ENCODE results near the gene HSPA9. TPM values are rescaled to one million over a fixed set of nuclear protein-coding genes. Genes with fewer than 3 reads are reported as not detected.

The HSPA9 gene
- total RNA-seq, 4 donors from 2014 or later: 128 to 254 (median 154) TPM

DNA sequence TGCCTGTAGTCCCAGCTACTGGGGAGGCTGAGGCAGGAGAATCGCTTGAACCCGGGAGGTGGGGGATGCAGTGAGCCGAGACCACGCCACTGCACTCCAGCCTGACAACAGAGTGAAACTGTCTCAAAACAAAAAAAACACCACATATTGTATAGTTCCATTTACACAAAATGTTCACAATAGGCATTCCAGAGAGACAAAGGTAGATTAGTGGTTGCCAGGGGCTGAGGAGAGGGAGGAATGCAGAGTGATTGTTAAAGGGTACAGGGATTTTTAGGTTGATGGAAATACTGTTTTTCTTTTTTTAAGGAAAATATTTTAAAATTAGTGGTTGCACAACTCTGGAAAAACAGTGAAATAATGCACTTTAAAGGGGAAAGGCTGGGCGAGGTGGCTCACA is 51.8 kb downstream of the HSPA9 start:
- Histone ChIP-seq H3K36me3 (no peaks in the 10 kb centered on the region), H3K27ac (no peak overlapping the region), H3K27me3 (no peaks in the 10 kb centered on the region), H3K4me1 (no peaks in the 10 kb centered on the region), H3K9me3 (no peaks in the 10 kb centered on the region), H3K4me3 (no peak overlapping the region)
- DNase-seq: no peak
- no peak for TF ChIP-seq POLR2A (IDR thresholded peaks at IDR 0.05)
- TF ChIP-seq, protein P1, sequence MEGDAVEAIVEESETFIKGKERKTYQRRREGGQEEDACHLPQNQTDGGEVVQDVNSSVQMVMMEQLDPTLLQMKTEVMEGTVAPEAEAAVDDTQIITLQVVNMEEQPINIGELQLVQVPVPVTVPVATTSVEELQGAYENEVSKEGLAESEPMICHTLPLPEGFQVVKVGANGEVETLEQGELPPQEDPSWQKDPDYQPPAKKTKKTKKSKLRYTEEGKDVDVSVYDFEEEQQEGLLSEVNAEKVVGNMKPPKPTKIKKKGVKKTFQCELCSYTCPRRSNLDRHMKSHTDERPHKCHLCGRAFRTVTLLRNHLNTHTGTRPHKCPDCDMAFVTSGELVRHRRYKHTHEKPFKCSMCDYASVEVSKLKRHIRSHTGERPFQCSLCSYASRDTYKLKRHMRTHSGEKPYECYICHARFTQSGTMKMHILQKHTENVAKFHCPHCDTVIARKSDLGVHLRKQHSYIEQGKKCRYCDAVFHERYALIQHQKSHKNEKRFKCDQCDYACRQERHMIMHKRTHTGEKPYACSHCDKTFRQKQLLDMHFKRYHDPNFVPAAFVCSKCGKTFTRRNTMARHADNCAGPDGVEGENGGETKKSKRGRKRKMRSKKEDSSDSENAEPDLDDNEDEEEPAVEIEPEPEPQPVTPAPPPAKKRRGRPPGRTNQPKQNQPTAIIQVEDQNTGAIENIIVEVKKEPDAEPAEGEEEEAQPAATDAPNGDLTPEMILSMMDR (IDR thresholded peaks at IDR 0.05): no peak
- intact Hi-C loops (cut with DNase I; ENCODE audit: low total_unique reads): no loop called here

DNA sequence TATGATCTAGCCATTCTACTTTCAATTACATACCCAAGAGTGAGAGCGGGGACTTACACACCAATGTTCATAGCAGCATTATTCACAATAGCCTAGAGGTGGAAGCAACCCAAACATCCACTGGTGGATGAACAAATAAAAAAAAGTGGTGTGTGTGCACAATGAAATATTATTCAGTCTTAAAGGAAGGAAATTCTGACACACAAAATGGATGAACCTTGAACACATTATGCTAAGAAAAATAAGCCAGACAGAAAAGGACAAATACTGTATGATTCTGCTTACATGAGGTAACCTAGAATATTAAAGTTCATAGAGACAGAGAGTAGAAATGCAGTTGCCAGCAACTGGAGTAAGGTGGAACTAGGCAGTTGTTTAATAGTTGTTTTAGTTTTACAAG is 54.2 kb downstream of the HSPA9 start:
- H3K27me3 ChIP-seq: no peaks in the 10 kb centered on the region
- no peak overlapping the region for H3K4me3 ChIP-seq
- no peak overlapping the region for H3K27ac ChIP-seq
- TF ChIP-seq, protein P1 (IDR thresholded peaks at IDR 0.05): no peak
- TF ChIP-seq POLR2A (IDR thresholded peaks at IDR 0.05): no peak
- no peaks in the 10 kb centered on the region for H3K9me3 ChIP-seq
- H3K4me1 ChIP-seq: no peaks in the 10 kb centered on the region
- H3K36me3 ChIP-seq: no peaks in the 10 kb centered on the region
- intact Hi-C loops (cut with DNase I; ENCODE audit: low total_unique reads): no loop called here
- no peak for DNase-seq

DNA sequence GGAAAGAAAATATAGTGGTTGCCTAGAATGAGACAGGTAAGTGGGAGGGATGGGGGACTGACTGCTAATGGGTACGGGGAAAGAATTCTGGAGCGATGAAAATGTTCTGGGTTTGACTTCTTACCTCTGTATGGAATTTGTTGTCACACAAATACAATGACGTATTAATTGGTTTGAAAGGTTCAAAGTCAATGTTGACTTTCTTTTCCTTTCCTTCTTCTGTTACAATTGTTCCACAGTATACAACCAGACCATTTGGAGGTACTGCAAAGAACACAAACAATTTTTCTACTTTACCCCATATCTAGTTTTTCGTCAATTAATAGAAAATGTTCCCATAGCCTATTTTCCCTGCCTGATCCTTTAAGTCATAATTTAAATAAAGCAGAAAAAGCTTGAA is 57.8 kb downstream of the HSPA9 start:
- no peak for TF ChIP-seq POLR2A (IDR thresholded peaks at IDR 0.05)
- TF ChIP-seq, protein P1 (IDR thresholded peaks at IDR 0.05): no peak

DNA sequence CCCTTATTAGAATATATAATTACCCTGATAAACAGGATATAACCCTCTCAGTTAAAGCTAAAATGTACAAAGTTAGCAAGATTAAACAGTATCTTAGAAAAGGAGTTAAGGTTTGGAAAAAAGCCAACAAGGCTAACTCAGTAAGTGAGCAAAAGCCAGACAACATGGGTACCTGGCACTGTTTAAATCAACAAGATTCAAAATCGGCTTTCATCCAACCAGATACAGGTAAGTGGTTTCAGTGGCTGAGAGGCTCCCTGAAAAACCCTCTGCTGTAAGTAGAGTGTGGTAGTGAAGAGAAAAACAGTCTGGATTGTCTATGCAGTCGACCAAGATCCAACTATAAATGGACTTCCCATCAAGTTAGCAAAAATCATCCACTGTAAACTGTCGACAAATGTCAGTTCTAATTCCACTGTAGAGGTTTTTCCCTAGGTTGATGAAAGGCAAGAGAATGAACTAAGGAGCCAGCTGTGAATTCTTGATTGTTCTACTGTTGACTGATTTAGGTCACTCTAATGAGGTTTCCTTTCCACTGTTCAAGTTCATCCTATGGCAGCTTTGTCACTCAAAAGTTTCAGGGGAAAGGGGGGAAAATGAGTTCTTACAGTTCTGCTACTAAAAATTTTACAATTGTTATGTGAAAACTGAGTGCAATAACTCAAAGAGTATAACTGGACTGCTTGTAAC is 59.5 kb downstream of the HSPA9 start:
- Histone ChIP-seq H3K9me3 (no peaks in the 10 kb centered on the region), H3K4me3 (no peak overlapping the region), H3K36me3 (no peaks in the 10 kb centered on the region), H3K27ac (no peak overlapping the region), H3K27me3 (no peaks in the 10 kb centered on the region), H3K4me1 (no peaks in the 10 kb centered on the region)
- DNase-seq: no peak
- intact Hi-C loops (cut with DNase I; ENCODE audit: low total_unique reads): no loop called here
- TF ChIP-seq, protein P1 (IDR thresholded peaks at IDR 0.05): no peak
- no peak for TF ChIP-seq POLR2A (IDR thresholded peaks at IDR 0.05)

More for the DNA sequence above, 57.8 kb downstream of the HSPA9 start:
- intact Hi-C loops (cut with DNase I; ENCODE audit: low total_unique reads): no loop called here
- no peaks in the 10 kb centered on the region for H3K9me3 ChIP-seq
- H3K4me1 ChIP-seq: no peaks in the 10 kb centered on the region
- no peak overlapping the region for H3K27ac ChIP-seq
- H3K4me3 ChIP-seq: no peak overlapping the region
- H3K36me3 ChIP-seq: no peaks in the 10 kb centered on the region
- DNase-seq: no peak
- H3K27me3 ChIP-seq: no peaks in the 10 kb centered on the region

DNA sequence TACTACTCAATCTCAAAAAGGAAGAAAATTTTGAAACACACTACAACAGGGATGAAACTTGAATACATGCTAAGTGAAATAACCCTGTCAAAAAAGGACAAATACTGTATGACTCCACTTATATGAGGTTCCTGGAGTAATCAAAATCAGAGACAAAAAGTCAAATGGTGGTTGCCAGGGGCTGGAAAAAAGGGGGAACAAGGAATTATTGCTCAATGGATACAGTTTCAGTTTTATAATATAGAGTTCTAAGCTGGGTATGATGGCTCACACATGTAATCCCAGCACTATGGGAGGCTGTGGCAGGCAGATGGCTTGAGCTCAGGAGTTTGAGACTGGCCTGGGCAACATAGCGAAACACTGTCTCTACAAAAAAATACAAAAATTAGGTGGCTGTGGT is 61.2 kb downstream of the HSPA9 start:
- H3K27ac ChIP-seq: no peak overlapping the region
- no peaks in the 10 kb centered on the region for H3K9me3 ChIP-seq
- no peaks in the 10 kb centered on the region for H3K27me3 ChIP-seq
- intact Hi-C loops (cut with DNase I; ENCODE audit: low total_unique reads): no loop called here
- DNase-seq: no peak
- H3K4me3 ChIP-seq: no peak overlapping the region
- no peaks in the 10 kb centered on the region for H3K36me3 ChIP-seq
- no peaks in the 10 kb centered on the region for H3K4me1 ChIP-seq
- TF ChIP-seq POLR2A (IDR thresholded peaks at IDR 0.05): no peak
- TF ChIP-seq, protein P1 (IDR thresholded peaks at IDR 0.05): no peak

Measured in uterus (tissue), 4 donors.